ENCODE data around the gene PLEKHM3.
A peak's percentile ranks its signal among the peaks of the same experiment; 100 is the strongest.

PLEKHM3 gene

DNA sequence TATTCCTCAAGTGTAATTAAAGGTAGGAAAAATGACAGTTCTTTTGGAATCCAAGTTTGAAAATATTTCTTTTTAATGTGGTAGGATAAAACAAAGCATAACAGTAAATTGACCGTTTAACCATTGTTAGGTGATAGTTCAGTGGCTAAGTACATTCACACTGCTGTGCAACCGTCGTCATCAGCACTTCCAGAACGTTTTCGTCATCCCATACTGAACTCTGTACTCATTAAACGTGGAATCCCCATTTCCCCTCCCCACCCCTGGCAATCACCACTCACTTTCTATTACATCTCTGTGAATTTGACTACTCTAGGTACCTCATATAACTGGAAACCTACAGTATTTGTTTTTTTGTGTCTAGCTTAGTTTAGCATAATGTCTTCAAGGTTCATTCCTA is 222.7 kb downstream of the PLEKHM3 start:
- no peak overlapping the region for H3K4me3 ChIP-seq (ENCODE audit: low read depth, low read length)
- TF ChIP-seq MYC (IDR thresholded peaks at IDR 0.05; ENCODE audit: low read depth, low read length) (no peak), POLR2A (IDR thresholded peaks at IDR 0.05; ENCODE audit: extremely low read depth, insufficient read length) (no peak), MAX (IDR thresholded peaks at IDR 0.05; ENCODE audit: low read depth, low read length) (no peak)
- TF ChIP-seq, protein P1, sequence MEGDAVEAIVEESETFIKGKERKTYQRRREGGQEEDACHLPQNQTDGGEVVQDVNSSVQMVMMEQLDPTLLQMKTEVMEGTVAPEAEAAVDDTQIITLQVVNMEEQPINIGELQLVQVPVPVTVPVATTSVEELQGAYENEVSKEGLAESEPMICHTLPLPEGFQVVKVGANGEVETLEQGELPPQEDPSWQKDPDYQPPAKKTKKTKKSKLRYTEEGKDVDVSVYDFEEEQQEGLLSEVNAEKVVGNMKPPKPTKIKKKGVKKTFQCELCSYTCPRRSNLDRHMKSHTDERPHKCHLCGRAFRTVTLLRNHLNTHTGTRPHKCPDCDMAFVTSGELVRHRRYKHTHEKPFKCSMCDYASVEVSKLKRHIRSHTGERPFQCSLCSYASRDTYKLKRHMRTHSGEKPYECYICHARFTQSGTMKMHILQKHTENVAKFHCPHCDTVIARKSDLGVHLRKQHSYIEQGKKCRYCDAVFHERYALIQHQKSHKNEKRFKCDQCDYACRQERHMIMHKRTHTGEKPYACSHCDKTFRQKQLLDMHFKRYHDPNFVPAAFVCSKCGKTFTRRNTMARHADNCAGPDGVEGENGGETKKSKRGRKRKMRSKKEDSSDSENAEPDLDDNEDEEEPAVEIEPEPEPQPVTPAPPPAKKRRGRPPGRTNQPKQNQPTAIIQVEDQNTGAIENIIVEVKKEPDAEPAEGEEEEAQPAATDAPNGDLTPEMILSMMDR (IDR thresholded peaks at IDR 0.05; ENCODE audit: low read depth, low read length) = no peak
- DNase-seq (ENCODE audit: low read depth) = no peak

GRCh38 chr2:207801259-207801658 is 224.1 kb downstream of the PLEKHM3 start:
- no peak overlapping the region for H3K4me3 ChIP-seq (ENCODE audit: low read depth, low read length)
- TF ChIP-seq MYC (IDR thresholded peaks at IDR 0.05; ENCODE audit: low read depth, low read length) (no peak), POLR2A (IDR thresholded peaks at IDR 0.05; ENCODE audit: extremely low read depth, insufficient read length) (no peak), MAX (IDR thresholded peaks at IDR 0.05; ENCODE audit: low read depth, low read length) (no peak)
- TF ChIP-seq, protein P1 (IDR thresholded peaks at IDR 0.05; ENCODE audit: low read depth, low read length) = no peak
- peak; percentile 45 for DNase-seq (ENCODE audit: low read depth)

GRCh38 chr2:207796585-207797350 is 228.6 kb downstream of the PLEKHM3 start:
- no peak for DNase-seq (ENCODE audit: low read depth)
- TF ChIP-seq MYC (IDR thresholded peaks at IDR 0.05; ENCODE audit: low read depth, low read length) (no peak), POLR2A (IDR thresholded peaks at IDR 0.05; ENCODE audit: extremely low read depth, insufficient read length) (no peak), MAX (IDR thresholded peaks at IDR 0.05; ENCODE audit: low read depth, low read length) (no peak)
- TF ChIP-seq, protein P1 (IDR thresholded peaks at IDR 0.05; ENCODE audit: low read depth, low read length) = no peak
- H3K4me3 ChIP-seq (ENCODE audit: low read depth, low read length) = no peak overlapping the region

DNA sequence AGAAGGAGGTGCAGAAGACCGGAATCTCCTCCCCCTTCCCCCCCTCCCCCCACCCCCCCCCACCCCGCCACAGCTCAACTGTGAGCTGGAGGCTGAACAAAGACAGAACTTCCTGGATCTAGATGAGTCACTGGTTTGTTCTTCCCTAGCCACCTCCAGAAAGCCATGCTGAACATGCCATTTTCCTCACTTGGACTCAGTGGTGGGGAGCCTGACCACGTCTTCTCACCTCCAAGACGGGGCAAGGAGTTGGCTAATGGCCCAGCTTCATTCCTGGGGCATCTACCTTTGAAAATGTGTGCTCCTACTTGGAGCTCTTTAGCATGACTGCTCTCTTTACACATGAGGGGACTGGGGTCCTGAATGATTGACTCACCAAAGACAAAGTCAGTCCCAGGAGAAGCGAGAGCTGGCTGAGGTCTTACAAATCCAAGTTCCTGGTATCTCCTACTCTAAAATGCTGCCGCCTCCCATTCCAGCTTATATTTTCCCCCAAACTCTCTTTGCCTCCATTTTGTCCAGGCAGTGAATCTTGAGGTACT is 233.0 kb downstream of the PLEKHM3 start:
- peak; percentile 83 for DNase-seq (ENCODE audit: low read depth)
- no peak overlapping the region for H3K4me3 ChIP-seq (ENCODE audit: low read depth, low read length)
- TF ChIP-seq, protein P1 (IDR thresholded peaks at IDR 0.05; ENCODE audit: low read depth, low read length) = no peak
- no peak for TF ChIP-seq MAX (IDR thresholded peaks at IDR 0.05; ENCODE audit: low read depth, low read length)
- TF ChIP-seq POLR2A (IDR thresholded peaks at IDR 0.05; ENCODE audit: extremely low read depth, insufficient read length) = peak; percentile 37
- no peak for TF ChIP-seq MYC (IDR thresholded peaks at IDR 0.05; ENCODE audit: low read depth, low read length)

DNA sequence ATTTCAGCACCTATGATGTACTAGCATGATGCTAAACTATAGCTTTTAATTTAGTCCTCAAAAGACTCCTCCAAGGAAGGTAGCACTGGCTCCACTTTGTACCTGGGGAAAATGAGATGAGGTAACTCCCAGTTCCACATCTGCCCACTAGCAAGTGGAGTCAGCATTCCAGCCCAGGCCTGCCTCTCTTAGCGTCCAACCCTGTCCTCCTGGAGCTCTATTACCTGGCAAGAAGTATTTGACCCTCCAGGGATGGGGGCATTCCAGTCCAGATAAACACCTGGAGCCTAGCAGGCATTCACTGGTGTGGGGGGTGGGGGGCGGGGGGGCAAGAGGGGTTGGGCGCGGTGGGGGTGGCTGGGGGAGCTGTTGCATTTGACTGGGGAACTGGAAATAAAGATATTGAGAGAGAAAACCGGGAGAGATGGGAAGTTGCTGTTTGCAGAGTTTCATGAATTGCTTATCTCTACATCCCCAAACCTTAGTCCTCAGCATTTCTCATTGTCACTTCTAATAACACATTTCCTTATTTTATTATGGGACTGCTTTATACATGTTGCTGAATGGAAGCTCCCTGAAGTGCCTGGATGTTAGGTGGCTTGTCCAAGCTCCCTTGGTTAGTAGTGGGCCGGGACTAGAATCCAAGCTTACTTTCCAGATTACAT is 233.6 kb downstream of the PLEKHM3 start:
- TF ChIP-seq, protein P1 (IDR thresholded peaks at IDR 0.05; ENCODE audit: low read depth, low read length) = no peak
- TF ChIP-seq MYC (IDR thresholded peaks at IDR 0.05; ENCODE audit: low read depth, low read length) = no peak
- no peak for TF ChIP-seq POLR2A (IDR thresholded peaks at IDR 0.05; ENCODE audit: extremely low read depth, insufficient read length)
- no peak for TF ChIP-seq MAX (IDR thresholded peaks at IDR 0.05; ENCODE audit: low read depth, low read length)
- no peak for DNase-seq (ENCODE audit: low read depth)
- H3K4me3 ChIP-seq (ENCODE audit: low read depth, low read length) = no peak overlapping the region
